Hematopoietic multipotent progenitor cell treated with erythropoietin and hydrocortisone succinate and interleukin-3 and kit ligand, for 8 days (in vitro differentiated cells): ENCODE data around the gene CMTM3.
"Not testable (repeated sequence)": the region's sequence is repeated elsewhere in the genome, so short reads cannot be mapped to it uniquely, and the experiment has no call there.

Source experiments
- DNase-seq: peaks from one replicate; pipeline ENCODE4 v3.0.0-alpha.2; 2015

The CMTM3 gene, protein sequence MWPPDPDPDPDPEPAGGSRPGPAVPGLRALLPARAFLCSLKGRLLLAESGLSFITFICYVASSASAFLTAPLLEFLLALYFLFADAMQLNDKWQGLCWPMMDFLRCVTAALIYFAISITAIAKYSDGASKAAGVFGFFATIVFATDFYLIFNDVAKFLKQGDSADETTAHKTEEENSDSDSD

GRCh38 chr16:66604376-66605176 lies at the start of gene CMTM3:
CMTM3 (plus strand) TSS chr16:66604704; CDS start chr16:66604806, 102 bp downstream.
- DNase-seq, result peak; percentile 38

GRCh38 chr16:66560107-66560506 lies 44.4 kb upstream of the CMTM3 start:
- DNase-seq, result no peak

DNA sequence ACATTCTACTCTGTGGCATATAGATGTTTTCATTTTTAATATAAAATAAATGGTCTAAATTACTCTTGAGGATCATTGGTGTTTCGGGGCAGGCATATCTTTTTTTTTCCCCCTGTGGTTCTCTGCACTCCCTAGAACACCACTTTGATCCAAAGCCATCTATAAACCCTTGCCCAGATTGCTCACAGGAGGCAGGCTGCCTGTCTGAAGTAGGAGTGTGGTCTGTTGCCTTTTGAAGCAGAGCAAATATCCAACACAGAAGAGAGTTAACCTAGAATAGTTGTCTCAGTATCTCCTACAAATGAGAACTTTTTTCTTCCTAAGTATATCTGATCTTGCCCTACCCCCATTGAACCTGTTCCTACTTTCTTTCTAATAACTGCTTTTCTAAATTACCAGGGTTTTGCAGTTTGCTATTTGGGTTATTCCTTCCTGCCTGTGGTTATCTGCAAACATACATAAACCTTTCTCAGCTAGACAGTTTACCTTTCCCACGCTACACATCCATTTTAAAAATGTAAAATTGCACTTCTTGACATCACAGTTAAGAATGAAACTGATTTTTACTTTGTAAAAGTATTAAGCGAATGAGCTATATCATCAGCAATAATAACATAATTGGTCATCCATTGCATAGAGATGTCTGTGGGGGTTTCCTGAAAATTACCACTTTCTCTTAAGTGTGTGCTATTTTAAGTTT lies 43.0 kb upstream of the CMTM3 start:
- no peak for DNase-seq

- DNase-seq, result no peak
Observed at GRCh38 chr16:66562409-66562808, 42.1 kb upstream of the CMTM3 start.

DNA sequence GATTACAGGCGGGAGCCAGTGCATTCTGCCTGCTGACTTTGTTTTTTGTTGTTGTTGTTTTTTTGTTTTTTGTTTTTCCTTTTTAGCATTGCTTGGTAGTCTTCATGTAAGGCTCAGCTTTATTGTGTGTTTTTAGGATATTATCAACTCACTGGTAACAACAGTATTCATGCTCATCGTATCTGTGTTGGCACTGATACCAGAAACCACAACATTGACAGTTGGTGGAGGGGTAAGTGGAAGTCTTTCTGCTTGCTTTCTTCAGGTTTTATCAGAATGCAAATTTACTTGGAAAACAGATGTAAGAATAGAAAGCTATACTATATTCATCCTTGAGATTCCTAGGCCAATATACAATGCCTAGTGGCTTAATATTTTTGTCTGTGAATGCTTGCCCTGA lies 41.5 kb upstream of the CMTM3 start:
- DNase-seq, result peak; percentile 89

GRCh38 chr16:66563574-66564334 lies 40.8 kb upstream of the CMTM3 start:
- no peak for DNase-seq

- no peak for DNase-seq
Observed at GRCh38 chr16:66566051-66566901, 38.2 kb upstream of the CMTM3 start, which contains the start of gene CMTM1. CMTM1 (plus strand) TSS chr16:66566439; CDS start chr16:66566514, 75 bp downstream.

- DNase-seq, result not testable (repeated sequence)
Observed at GRCh38 chr16:66567270-66567669, 37.2 kb upstream of the CMTM3 start.

DNA sequence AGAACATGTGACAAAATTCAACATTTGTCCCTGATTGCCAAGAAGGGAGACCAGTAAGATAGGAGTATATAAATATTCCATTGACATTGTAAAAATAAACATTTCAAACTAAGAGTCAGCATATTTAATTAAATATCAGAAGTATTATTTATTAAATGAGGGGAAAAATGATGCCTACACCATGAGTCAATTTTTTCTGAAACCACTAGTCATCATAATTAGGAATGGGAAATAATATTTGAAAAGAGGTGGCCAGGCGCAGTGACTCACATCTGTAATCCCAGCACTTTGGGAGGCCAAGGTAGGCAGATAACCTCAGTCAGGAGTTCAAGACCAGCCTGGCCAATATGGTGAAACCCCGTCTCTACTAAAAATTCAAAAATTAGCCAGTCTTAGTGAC lies 36.1 kb upstream of the CMTM3 start:
- DNase-seq, result no peak

DNA sequence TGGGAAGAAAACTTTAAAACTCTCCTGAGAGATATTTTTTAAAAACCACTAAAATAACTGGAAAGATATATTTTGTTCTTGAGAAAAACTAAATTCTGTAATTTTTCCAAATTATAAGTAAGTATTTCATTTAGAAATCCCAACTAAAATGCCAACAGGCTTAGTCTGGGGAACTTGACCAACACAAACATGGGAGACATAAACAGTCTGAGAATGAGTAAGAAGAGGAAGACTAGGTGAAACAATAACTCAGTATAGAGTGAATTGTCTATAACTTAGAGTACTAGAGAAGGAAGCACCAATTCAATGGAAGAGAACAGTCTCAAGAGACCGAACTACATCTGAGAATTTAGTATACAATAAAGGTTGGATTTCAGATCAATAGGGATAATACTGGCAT lies 35.4 kb upstream of the CMTM3 start:
- no peak for DNase-seq

DNA sequence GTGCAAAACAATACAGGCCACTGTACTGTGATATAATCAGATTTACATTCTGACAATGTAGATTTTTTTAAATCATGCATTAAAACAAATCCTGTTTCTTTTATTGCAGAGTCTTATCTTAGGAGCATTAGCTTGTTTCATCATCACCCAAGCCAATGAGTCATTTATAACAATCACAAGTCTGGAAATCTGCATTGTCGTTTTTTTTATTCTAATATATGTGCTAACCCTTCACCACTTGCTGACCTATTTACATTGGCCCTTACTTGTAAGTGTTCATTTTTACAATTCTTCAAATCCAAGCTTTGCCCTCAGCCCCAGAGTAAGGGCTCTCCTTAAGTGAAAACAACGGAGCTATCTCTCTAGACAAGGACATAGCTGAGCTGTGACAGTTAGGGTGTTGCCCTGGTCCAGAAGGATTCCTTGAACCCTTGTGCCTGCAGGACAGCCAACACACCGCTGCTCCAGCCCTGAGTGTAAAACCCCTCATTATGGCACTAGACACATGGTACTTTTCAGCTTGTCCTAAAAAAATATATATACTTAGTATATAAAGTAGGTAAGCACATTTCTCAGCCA lies 34.6 kb upstream of the CMTM3 start:
- DNase-seq, result peak; percentile 42

GRCh38 chr16:66572356-66572755 lies 32.1 kb upstream of the CMTM3 start:
- peak; percentile 77 for DNase-seq

- DNase-seq, result no peak
Observed at GRCh38 chr16:66574081-66574480, 30.4 kb upstream of the CMTM3 start.

DNA sequence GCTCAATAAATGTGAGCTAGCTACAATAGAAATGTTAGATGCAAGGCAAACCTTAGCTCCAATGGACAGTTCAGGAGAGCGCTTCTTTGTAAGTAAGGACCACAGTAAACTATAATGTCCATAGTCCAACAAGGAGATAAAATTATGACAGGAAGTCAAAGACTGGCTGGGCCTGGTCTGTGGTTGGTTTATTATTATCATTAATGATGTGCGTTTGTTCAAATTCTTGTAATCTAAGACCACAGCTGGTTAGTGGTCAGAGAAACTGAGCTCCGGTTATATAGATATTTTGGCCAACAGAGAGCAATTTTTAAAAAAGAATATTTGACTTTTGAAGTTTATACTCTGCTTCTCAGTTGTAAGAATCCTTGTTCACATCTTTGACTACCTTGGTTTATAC lies 30.0 kb upstream of the CMTM3 start:
- peak; percentile 76 for DNase-seq

DNA sequence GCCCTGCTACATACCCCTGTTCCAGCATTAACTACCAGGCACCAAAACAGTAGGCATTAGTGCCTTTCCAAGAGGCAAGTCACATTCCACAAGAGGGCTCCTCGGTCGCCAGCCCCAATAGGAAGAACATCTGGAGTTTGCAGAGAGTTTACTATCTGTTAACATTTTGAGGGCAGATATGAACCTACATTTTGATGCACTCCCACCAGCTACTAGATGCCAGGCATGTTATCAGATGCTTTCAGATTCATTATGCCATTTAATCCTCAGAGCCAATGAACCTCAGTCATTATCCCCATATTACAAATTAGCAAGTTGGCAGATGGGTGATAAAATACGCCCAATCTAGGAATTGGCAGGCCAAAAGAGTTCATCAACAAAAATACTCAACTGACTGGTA lies 29.4 kb upstream of the CMTM3 start:
- DNase-seq, result peak; percentile 84

GRCh38 chr16:66576296-66576695 lies 28.2 kb upstream of the CMTM3 start:
- DNase-seq, result no peak

GRCh38 chr16:66578651-66579531 lies 25.6 kb upstream of the CMTM3 start, which contains the start of gene CMTM2:
CMTM2 (plus strand) TSS chr16:66579463; CDS start chr16:66579608, 145 bp downstream.
- peak; percentile 33 for DNase-seq

GRCh38 chr16:66580605-66581209 lies 23.8 kb upstream of the CMTM3 start:
- DNase-seq, result no peak

DNA sequence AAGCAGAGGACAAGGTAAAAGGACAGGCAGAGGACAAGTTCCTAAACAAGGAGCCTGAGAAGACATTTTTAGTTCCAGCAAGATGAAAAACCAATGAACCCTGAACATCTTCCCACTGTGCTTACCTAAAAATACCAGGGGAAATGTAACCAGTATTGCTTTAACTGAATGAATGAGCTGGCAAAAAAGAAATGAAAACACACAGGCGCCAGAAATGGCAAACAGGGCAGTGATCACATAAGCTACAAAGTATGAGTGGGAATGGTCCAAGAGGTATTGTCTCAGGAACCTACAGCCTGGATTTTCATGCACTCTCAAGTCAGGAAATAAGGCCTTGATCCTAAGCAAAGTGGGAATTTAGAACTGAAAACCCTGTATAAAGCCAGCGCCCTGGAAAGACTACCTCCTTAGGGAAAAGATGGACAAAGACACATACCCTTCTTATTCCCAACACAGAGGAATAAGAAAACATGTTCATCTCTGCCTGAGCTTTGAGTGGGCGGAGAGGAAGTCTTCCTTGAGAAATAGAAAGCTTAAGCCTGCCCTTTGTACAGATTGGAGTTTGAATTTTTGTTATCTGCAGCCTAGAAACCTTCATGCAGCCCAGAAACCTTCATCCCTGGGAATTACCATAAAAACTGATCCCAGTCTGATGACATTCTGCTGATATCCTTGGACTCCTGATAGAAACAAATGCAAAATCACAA lies 23.1 kb upstream of the CMTM3 start:
- no peak for DNase-seq
